NCI-H446 (cell line): ENCODE results near the gene BEX4.

Experiments used
- DNase-seq, 2 experiments: peaks; one replicate each; lab custom pipeline; 2025; lab: John Stamatoyannopoulos, UW

The BEX4 gene

DNA sequence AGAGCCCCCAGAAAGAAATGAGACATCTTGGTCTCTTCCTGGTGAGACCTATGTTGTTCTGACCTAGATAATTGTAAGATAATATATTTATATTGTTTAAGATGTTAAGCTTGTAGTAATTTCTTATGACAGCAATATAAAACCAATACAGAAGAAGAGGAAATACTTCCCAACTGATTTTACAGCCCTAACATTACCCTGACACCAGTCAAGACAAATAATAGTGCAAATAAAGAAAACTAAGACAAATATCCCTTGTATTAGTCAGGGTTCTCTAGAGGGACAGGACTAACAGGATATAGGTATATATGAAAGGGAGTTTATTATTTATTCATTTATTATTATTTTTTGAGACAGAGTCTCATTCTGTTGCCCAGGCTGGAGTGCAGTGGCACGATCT lies 21.4 kb downstream of the BEX4 start:
- no peak for DNase-seq

DNA sequence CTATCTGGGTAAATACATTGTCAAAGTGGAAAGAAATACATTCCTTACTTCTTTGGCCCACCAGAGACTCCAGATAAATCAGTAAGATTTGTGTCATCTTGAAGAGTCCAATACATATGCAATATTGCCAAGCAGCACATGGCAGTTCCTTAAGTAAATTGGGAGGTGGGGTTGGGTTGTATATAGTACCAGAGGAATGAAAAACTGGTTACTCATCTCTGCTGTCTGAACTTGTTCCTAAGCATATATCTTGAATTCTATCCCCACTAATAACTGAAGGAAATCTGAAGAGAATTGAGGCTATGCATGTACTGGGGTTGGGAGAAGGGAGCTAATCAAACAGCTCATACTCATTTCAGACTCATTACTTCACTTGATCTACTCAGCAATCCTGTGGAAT lies 25.2 kb downstream of the BEX4 start:
- no peak for DNase-seq

DNA sequence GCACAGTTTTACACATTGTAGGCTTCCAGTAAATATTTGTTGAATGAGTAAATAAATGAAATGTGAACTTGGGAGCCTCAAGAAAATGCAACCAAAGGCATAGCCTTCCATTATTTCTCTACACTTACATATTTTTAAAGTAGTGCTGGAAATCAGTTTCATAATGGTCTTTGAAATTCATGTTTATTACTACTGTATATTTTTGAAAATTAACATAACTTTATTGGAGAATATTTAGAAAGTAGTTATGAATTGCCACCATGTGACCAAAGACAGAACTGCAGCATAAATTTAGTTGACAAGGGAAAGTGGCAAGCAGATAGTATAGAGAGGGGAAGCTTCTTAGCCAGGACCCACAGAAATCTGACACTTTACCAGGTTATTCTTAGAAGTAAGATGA lies 33.6 kb downstream of the BEX4 start:
- DNase-seq = no peak

DNA sequence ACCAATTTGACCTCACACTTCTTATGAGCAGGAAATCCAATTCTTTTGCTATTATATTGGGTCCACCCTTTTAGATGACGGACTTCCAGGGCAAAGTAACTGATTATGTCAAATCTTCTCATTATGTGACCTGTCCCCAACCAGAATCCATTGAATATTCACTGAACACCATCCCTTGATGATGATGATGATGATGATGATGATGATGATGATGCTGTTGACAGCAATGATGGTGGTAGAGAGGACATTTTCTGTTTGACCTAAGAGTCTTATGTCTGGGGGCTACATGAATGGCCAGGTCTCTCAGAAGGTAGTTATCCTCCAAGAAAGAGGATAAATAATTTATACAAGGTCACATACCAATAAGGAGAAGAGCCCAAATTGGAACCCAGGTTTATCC lies 34.9 kb downstream of the BEX4 start:
- no peak for DNase-seq

DNA sequence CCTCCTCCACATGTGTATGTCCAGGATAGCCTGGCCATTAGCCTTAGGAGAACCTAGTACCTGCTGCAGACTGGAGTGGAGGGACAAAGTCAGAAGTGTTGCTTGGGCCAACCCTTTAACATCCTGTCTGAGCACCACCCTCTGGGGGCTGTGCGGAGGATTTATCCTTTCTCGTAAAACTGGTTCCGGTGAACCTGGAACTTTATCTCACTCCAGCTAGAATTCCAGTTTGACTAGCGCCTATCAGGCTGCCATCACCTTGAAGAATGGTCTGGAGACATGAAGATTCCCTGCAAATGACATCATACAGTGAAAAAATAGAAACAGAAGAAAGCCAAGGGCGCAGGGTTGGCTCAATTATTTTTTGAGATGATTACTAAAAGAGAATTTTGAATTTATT lies 36.1 kb downstream of the BEX4 start:
- no peak for DNase-seq

DNA sequence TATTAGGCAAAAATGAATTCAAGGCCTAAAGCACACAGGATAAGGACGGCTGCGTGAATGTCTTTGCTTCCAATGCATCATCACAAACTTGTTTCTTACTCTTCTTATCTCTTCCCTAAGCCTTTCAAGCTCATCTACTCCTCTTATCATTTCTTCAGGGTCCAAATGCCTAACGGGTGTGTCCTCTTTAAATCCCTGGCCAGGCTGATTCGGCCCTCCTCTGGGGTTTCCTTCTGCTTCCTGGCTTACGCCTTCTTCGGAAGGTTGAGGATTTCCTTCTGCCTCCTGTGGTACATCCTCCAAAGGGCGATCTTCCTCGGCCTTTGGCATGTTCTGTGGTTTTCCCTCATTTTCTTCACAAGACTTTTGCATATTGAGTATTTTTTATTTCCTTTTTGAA lies 38.7 kb downstream of the BEX4 start:
- DNase-seq = no peak

DNA sequence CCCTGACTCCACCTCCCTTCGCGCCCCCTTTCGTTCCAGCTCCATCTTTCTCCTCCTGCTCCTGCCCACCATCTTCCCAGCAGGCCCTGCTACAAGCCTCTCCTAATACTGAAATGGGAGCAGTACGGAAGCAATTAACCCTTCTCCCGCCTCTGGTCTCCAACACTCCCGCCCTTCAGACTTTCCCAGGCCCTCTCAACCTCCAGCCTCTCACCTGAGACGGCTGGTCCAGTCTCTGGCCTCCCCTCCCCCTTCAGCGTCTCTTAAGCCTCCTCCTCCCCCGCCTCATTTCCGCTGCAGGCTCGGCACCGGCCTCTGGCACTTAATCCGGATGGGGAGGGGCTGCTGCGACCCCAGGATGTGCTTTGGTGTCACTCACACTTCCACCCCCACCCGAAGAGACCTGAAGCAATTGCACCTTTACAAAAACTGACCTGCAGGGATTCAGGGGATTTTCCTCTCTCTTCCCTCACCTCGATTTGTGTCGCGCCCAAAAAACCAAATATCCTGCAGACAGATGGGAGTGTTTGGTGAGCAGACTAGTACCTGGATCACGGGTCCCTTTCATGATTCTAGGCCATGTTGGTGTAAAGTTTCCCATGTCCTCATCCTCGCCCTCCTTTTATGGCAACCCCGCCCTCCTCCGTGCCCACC lies 39.4 kb downstream of the BEX4 start:
- peak in 1 of 2 experiments; percentile 30 for DNase-seq

DNA sequence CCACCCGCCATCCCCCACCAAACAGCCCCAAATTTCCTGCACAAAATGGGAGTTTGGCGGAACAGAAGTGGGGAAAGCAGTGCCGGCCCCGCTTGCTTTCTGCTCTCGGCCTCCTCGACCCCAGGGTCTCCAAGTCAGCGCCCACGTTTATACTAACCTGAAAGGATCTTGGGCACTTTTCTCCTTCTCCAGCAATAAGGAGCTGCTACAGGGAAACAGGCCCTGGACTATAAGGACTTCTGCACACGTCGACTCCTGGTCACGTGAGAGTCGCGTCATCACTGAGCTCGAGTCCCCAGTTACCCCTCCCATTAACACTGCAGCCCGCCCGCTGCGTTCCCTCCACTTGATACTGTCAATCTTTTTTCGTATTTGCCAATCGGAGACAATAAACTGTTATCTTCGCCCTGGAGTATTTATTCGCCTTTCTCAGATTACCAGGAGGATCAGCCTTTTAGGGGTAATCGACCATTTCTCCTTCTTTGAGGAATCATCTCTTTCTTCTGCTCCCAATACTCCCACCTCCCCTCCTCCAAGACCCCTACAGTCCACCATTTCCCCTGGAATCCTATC lies 40.1 kb downstream of the BEX4 start, which contains the start of gene TCEAL8:
TCEAL8 (minus strand) TSS at position 235 of the 573 bp plus-strand sequence. CDS start 1,176 bp downstream, outside the sequence.
- peak; percentile 40 to 78 for DNase-seq

DNA sequence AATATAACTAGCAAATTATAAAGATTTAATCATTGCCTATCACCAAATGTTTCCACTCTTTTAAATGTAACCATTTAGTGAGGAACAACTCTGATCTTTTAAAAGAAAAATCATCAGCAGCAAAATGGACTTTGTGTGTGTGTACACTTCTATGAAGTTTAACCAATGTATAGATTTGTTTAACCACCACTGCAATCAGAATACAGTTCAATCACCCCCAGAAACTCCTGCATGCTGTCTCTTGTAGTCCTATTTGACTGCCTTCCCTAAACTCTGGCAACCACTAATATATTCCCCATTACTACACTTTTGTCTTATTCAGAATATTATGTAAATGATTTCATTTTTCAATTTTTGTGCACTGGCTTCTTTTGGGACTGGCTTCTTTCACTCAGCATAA lies 41.7 kb downstream of the BEX4 start:
- DNase-seq = no peak

DNA sequence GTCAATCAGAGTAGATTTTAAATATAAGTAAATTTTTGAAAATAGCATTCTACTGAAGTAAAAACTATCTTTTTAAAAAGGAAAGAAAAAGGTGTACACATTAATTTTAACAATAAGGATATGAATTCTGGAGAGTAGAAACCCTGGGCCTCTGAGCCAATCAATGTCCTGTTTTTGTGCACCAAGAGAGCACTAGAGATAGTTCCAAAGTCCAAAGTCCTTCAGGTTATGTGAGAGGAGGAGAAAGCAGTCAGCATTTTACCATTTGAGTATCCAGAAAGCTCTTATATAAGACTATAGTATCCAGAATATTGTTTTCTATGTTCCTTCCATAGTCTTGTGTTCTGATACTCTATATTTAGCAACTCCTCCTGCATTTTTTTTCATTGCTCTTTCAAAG lies 43.4 kb downstream of the BEX4 start:
- DNase-seq = no peak
